HEK293 (cell line): ENCODE data around the gene SLC25A13.
"Not testable (repeated sequence)": the region's sequence is repeated elsewhere in the genome, so short reads cannot be mapped to it uniquely, and the experiment has no call there.

ENCODE experiments used
- CTCF ChIA-PET: fragments of 350-600 bp; formaldehyde crosslinking; extraction: SDS; loops from one replicate; lab custom pipeline; 2021; ENCODE audit warnings: antibody characterized with exemption; lab: Yijun Ruan, JAX
- POLR2A ChIA-PET: fragments of 300-600 bp; formaldehyde crosslinking; extraction: SDS; loops from one replicate; lab custom pipeline; 2020; ENCODE audit warnings: antibody characterized with exemption, inconsistent platforms; lab: Yijun Ruan, JAX
- H3K27ac ChIP-seq: fragments of 200-500 bp; sonication (Bioruptor generic); 2 replicates; pipeline ENCODE4 v1.5.1; 2014; ENCODE audit warnings: low read depth, low read length, control low read depth, inconsistent platforms; ENCODE audit errors: extremely low read depth
- H3K36me3 ChIP-seq, 2 experiments: fragments of 200-500 bp in 1 of 2; sonication (Bioruptor generic) in 1 of 2; 1 replicate in 1 of 2; 2 replicates in 1 of 2; pipeline ENCODE4 v1.5.1; 2014 to 2017; ENCODE audit warnings: inconsistent platforms in 2 of 2, low read length in 2 of 2; ENCODE audit not compliant: control insufficient read depth in 2 of 2, insufficient read depth in 1 of 2
- H3K4me1 ChIP-seq: fragments of 200-500 bp; sonication (Bioruptor generic); 2 replicates; pipeline ENCODE4 v1.5.1; 2014; ENCODE audit warnings: mild to moderate bottlenecking, low read length, inconsistent platforms; ENCODE audit not compliant: control insufficient read depth, insufficient read depth
- H3K4me3 ChIP-seq: 2 replicates; pipeline ENCODE4 v1.5.1; 2011; ENCODE audit warnings: low read depth, mild to moderate bottlenecking, control low read depth, low read length, moderate library complexity
- H3K9me3 ChIP-seq: fragments of 200-500 bp; sonication (Bioruptor generic); 2 replicates; pipeline ENCODE4 v1.5.1; 2014; ENCODE audit warnings: low read depth, low read length, inconsistent platforms; ENCODE audit not compliant: control insufficient read depth, insufficient read depth
- BCL11B ChIP-seq: fragments of 450-650 bp; formaldehyde crosslinking; IDR thresholded peaks from 2 replicates; pipeline ENCODE4 v1.5.1; 2016; ENCODE audit warnings: low read depth, missing biosample characterization, missing genetic modification characterization
- HOXC10 ChIP-seq: sonication (generic); formaldehyde crosslinking; IDR thresholded peaks from 2 replicates; pipeline ENCODE4 v1.8.1; 2023; ENCODE audit warnings: mild to moderate bottlenecking, missing genetic modification reagents
- KLF16 ChIP-seq: fragments of 450-650 bp; formaldehyde crosslinking; IDR thresholded peaks from 2 replicates; pipeline ENCODE4 v1.5.1; 2017; ENCODE audit warnings: missing biosample characterization, missing genetic modification characterization
- KLF8 ChIP-seq: fragments of 450-650 bp; formaldehyde crosslinking; IDR thresholded peaks from 2 replicates; pipeline ENCODE4 v1.5.1; 2016; ENCODE audit warnings: missing biosample characterization, missing genetic modification characterization
- ZEB2 ChIP-seq: fragments of 450-650 bp; formaldehyde crosslinking; IDR thresholded peaks from 2 replicates; pipeline ENCODE4 v1.5.1; 2016; ENCODE audit warnings: missing biosample characterization, missing genetic modification characterization
- ZNF121 ChIP-seq: fragments of 450-650 bp; formaldehyde crosslinking; IDR thresholded peaks from 2 replicates; pipeline ENCODE4 v1.5.1; 2016; ENCODE audit warnings: missing biosample characterization, missing genetic modification characterization
- ZNF146 ChIP-seq: fragments of 450-650 bp; formaldehyde crosslinking; IDR thresholded peaks from 2 replicates; pipeline ENCODE4 v1.5.1; 2016; ENCODE audit warnings: missing biosample characterization, missing genetic modification characterization
- ZNF214 ChIP-seq: fragments of 450-650 bp; formaldehyde crosslinking; IDR thresholded peaks from 2 replicates; pipeline ENCODE4 v1.5.1; 2017; ENCODE audit warnings: missing biosample characterization, mild to moderate bottlenecking, missing genetic modification characterization, borderline replicate concordance
- ZNF23 ChIP-seq: fragments of 450-650 bp; formaldehyde crosslinking; IDR thresholded peaks from 2 replicates; pipeline ENCODE4 v1.5.1; 2016; ENCODE audit warnings: missing biosample characterization, missing genetic modification characterization, borderline replicate concordance
- ZNF239 ChIP-seq: fragments of 450-650 bp; formaldehyde crosslinking; IDR thresholded peaks from 2 replicates; pipeline ENCODE4 v1.5.1; 2016; ENCODE audit warnings: missing biosample characterization, missing genetic modification characterization
- ZNF37A ChIP-seq: fragments of 450-650 bp; IDR thresholded peaks from 2 replicates; pipeline ENCODE4 v1.5.1; 2018; ENCODE audit warnings: missing biosample characterization, missing genetic modification characterization
- ZNF423 ChIP-seq: fragments of 450-650 bp; formaldehyde crosslinking; IDR thresholded peaks from 2 replicates; pipeline ENCODE4 v1.5.1; 2016; ENCODE audit warnings: missing biosample characterization, missing genetic modification characterization
- ZNF433 ChIP-seq: fragments of 450-650 bp; formaldehyde crosslinking; IDR thresholded peaks from 2 replicates; pipeline ENCODE4 v1.5.1; 2016; ENCODE audit warnings: missing biosample characterization, missing genetic modification characterization, low read depth
- ZNF610 ChIP-seq: fragments of 450-650 bp; formaldehyde crosslinking; IDR thresholded peaks from 2 replicates; pipeline ENCODE4 v1.5.1; 2016; ENCODE audit warnings: missing biosample characterization, missing genetic modification characterization, borderline replicate concordance
- ZNF677 ChIP-seq: fragments of 450-650 bp; IDR thresholded peaks from 2 replicates; pipeline ENCODE4 v1.5.0; 2018; ENCODE audit warnings: missing biosample characterization, mild to moderate bottlenecking, missing genetic modification characterization, moderate library complexity
- ZNF791 ChIP-seq: fragments of 450-650 bp; formaldehyde crosslinking; IDR thresholded peaks from 2 replicates; pipeline ENCODE4 v1.5.1; 2016; ENCODE audit warnings: missing biosample characterization, missing genetic modification characterization
- TF ChIP-seq, protein P1 (sequence below): fragments of 450-650 bp; formaldehyde crosslinking; conservative IDR thresholded peaks from 2 replicates; pipeline ENCODE4 v1.5.1; 2016; ENCODE audit warnings: low read depth, missing biosample characterization, missing genetic modification characterization
- TF ChIP-seq, protein P2 (sequence below): fragments of 450-650 bp; formaldehyde crosslinking; optimal IDR thresholded peaks from 2 replicates; pipeline ENCODE3; 2016; ENCODE audit warnings: missing biosample characterization, mild to moderate bottlenecking, missing genetic modification characterization
- TF ChIP-seq, protein P3 (sequence below): fragments of 450-650 bp; formaldehyde crosslinking; IDR thresholded peaks from 2 replicates; pipeline ENCODE4 v1.5.1; 2016; ENCODE audit warnings: missing biosample characterization, missing genetic modification characterization
- TF ChIP-seq, protein P4 (sequence below): fragments of 450-650 bp; formaldehyde crosslinking; IDR thresholded peaks from 2 replicates; pipeline ENCODE4 v1.5.1; 2017; ENCODE audit warnings: missing biosample characterization, missing genetic modification characterization

The SLC25A13 gene

DNA sequence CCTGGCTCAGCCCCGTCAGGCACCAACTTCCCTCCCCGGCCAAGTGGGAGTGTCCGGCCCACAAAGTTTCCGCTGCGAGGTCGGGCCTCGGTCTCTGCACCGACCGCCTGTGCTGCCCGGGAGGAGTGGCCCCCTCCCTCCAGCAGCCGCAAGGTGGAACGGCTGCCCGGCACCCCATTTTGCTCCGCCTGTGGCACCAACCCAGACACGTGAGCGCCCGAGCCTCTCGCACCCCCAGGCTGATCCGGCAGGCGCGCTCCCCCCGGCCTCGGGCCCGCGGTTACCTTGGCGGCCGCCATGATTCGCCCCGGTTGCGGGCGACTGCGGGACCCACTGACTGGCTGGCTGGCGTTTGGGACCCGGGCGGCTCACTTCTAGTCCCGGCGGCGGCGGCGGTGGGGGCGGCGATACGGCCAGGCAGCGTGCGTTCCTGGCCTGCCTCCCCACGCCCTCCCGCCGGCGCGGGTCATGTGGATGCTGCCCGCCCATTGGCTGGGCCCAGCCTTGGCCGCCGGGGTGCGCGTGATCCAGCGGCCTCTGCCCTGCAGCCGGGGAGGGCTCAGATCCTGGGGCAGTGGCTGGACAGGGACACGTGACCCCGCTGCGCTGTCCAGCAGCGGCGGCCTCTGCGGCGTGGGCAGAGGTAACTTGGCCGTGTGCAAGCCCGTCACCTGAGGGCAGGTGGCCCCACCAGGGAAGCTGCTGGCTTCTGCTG is at the start of gene SLC25A13 (continued):
- TF ChIP-seq, protein P1, sequence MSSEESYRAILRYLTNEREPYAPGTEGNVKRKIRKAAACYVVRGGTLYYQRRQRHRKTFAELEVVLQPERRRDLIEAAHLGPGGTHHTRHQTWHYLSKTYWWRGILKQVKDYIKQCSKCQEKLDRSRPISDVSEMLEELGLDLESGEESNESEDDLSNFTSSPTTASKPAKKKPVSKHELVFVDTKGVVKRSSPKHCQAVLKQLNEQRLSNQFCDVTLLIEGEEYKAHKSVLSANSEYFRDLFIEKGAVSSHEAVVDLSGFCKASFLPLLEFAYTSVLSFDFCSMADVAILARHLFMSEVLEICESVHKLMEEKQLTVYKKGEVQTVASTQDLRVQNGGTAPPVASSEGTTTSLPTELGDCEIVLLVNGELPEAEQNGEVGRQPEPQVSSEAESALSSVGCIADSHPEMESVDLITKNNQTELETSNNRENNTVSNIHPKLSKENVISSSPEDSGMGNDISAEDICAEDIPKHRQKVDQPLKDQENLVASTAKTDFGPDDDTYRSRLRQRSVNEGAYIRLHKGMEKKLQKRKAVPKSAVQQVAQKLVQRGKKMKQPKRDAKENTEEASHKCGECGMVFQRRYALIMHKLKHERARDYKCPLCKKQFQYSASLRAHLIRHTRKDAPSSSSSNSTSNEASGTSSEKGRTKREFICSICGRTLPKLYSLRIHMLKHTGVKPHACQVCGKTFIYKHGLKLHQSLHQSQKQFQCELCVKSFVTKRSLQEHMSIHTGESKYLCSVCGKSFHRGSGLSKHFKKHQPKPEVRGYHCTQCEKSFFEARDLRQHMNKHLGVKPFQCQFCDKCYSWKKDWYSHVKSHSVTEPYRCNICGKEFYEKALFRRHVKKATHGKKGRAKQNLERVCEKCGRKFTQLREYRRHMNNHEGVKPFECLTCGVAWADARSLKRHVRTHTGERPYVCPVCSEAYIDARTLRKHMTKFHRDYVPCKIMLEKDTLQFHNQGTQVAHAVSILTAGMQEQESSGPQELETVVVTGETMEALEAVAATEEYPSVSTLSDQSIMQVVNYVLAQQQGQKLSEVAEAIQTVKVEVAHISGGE (tag by site-specific recombination), result peak; percentile 71; the same call in 1 of the 2 replicates
- TF ChIP-seq ZNF610 (peak; percentile 31; the same call in 1 of the 2 replicates), ZNF214 (tag by site-specific recombination) (no peak), ZNF23 (tag by site-specific recombination) (no peak), ZEB2 (tag by site-specific recombination) (peak; percentile 13), ZNF423 (tag by site-specific recombination) (no peak), ZNF121 (tag by site-specific recombination) (peak; percentile 19; the same call in 1 of the 2 replicates), HOXC10 (CRISPR knock-in tag) (no peak), ZNF791 (tag by site-specific recombination) (no peak), KLF8 (peak; percentile 35; the same call in 1 of the 2 replicates), ZNF37A (tag by site-specific recombination) (no peak), KLF16 (peak; percentile 51)
- TF ChIP-seq, protein P2, sequence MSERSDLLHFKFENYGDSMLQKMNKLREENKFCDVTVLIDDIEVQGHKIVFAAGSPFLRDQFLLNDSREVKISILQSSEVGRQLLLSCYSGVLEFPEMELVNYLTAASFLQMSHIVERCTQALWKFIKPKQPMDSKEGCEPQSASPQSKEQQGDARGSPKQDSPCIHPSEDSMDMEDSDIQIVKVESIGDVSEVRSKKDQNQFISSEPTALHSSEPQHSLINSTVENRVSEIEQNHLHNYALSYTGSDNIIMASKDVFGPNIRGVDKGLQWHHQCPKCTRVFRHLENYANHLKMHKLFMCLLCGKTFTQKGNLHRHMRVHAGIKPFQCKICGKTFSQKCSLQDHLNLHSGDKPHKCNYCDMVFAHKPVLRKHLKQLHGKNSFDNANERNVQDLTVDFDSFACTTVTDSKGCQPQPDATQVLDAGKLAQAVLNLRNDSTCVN (tag by site-specific recombination), result peak; percentile 95
- TF ChIP-seq, protein P3, sequence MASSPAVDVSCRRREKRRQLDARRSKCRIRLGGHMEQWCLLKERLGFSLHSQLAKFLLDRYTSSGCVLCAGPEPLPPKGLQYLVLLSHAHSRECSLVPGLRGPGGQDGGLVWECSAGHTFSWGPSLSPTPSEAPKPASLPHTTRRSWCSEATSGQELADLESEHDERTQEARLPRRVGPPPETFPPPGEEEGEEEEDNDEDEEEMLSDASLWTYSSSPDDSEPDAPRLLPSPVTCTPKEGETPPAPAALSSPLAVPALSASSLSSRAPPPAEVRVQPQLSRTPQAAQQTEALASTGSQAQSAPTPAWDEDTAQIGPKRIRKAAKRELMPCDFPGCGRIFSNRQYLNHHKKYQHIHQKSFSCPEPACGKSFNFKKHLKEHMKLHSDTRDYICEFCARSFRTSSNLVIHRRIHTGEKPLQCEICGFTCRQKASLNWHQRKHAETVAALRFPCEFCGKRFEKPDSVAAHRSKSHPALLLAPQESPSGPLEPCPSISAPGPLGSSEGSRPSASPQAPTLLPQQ (tag by site-specific recombination), result peak; percentile 95
- TF ChIP-seq, all 188 proteins: peak for 60

DNA sequence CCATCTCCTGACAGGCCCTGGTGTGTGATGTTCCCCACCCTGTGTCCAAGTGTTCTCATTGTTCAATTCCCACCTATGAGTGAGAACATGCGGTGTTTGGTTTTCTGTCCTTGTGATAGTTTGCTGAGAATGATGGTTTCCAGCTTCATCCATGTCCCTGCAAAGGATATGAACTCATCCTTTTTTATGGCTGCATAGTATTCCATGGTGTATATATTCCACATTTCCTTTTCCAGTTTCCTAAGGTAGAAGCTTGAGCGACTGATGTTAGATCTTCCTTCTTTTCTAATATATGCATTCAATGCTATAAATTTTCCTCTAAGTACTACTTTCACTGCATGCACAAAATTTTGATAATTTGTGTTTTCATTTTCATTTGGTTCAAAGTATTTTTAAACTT is 44.0 kb upstream of the SLC25A13 start:
- H3K36me3 ChIP-seq, H3K9me3 ChIP-seq, H3K4me1 ChIP-seq, CTCF ChIA-PET, H3K4me3 ChIP-seq, POLR2A ChIA-PET, H3K27ac ChIP-seq: not testable (repeated sequence)
- TF ChIP-seq ZNF146 (tag by site-specific recombination), result peak; percentile 85
- TF ChIP-seq, all 188 proteins: peak for 1; not testable (repeated sequence) for 187

DNA sequence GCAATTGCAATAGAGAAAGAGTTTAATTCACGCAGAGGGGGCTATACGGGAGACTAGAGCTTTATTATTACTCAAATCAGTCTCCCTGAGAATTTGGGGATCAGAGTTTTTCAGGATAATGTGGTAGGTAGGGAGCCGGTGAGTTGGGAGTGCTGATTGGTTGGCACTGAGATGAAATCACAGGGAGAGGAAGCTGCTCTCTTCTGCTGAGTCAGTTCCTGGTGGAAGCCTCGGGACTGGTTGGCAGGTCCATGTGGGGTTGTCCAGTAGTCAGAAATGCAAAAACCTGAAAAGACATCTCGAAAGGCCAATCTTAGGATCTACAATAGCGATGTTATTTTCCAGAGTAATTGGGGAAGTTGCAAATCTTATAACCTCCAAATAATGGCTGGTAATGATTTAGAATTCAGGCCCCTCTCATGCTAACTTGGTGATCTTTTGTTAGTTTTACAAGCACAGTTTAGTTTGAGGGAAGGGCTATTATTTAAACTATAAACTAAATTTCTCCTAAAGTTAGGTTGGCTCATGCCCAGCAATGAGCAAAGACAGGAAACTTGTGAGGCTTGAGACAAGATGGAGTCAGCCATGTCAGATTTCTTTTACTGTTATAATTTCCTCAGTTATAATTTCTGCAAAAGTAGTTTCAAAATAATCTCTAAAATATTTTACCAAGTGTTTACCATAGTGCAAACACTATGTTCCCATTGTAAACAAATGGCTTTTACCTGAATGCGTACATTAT is 39.4 kb upstream of the SLC25A13 start:
- H3K9me3 ChIP-seq, result no peaks in the 10 kb centered on the region
- no peak overlapping the region for H3K27ac ChIP-seq
- H3K4me1 ChIP-seq, result no peaks in the 10 kb centered on the region
- ChIA-PET CTCF (no interaction called here), POLR2A (no interaction called here)
- no peak overlapping the region for H3K4me3 ChIP-seq
- TF ChIP-seq, protein P2 (tag by site-specific recombination), result no peak
- TF ChIP-seq, protein P4, sequence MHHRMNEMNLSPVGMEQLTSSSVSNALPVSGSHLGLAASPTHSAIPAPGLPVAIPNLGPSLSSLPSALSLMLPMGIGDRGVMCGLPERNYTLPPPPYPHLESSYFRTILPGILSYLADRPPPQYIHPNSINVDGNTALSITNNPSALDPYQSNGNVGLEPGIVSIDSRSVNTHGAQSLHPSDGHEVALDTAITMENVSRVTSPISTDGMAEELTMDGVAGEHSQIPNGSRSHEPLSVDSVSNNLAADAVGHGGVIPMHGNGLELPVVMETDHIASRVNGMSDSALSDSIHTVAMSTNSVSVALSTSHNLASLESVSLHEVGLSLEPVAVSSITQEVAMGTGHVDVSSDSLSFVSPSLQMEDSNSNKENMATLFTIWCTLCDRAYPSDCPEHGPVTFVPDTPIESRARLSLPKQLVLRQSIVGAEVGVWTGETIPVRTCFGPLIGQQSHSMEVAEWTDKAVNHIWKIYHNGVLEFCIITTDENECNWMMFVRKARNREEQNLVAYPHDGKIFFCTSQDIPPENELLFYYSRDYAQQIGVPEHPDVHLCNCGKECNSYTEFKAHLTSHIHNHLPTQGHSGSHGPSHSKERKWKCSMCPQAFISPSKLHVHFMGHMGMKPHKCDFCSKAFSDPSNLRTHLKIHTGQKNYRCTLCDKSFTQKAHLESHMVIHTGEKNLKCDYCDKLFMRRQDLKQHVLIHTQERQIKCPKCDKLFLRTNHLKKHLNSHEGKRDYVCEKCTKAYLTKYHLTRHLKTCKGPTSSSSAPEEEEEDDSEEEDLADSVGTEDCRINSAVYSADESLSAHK (tag by site-specific recombination), result no peak
- TF ChIP-seq ZNF677 (tag by site-specific recombination) (no peak), ZNF239 (tag by site-specific recombination) (no peak), BCL11B (tag by site-specific recombination) (no peak), ZNF433 (tag by site-specific recombination) (no peak)
- no peaks in the 10 kb centered on the region for H3K36me3 ChIP-seq
